Breast epithelium (tissue), 3 donors: ENCODE results near the gene NPY4R2. TPM values are rescaled to one million over a fixed set of nuclear protein-coding genes. Genes with fewer than 3 reads are reported as not detected.

Experiments
- total RNA-seq, 3 donors: library from RNA; depleted of rRNA; stranded (reverse); fragments of >200 nt; gene quantifications; one replicate each; pipeline ENCODE4 v1.1.0, GENCODE V29; 2016

The NPY4R2 gene
- total RNA-seq, 3 donors from 2014 or later = not detected

Other genes starting within 250 kb of the NPY4R2 start
- 1 to 10 TPM in 2 of 3 donors, under 1 TPM in 1; 0.73 to 3.8 (median 2.0) TPM for gene SYT15B, start 155.1 kb upstream of the NPY4R2 start, total RNA-seq
- gene FAM25C, start 81.1 kb downstream of the NPY4R2 start, total RNA-seq = not detected